GM10266 (cell line): ENCODE results near the gene KLHDC10.
"Not testable (repeated sequence)": the region's sequence is repeated elsewhere in the genome, so short reads cannot be mapped to it uniquely, and the experiment has no call there.

ENCODE experiments used
- DNase-seq: peaks from one replicate; pipeline ENCODE4 v3.0.0; 2012; ENCODE audit errors: extremely low spot score
- CTCF ChIP-seq: IDR thresholded peaks from 2 replicates; pipeline ENCODE4 v1.5.1; 2012; ENCODE audit warnings: mild to moderate bottlenecking, low read depth; ENCODE audit not compliant: control insufficient read depth, insufficient read depth; ENCODE audit errors: missing control alignments

Gene KLHDC10

GRCh38 chr7:130144312-130145171, 74.2 kb downstream of the KLHDC10 start:
- TF ChIP-seq CTCF, result no peak
- no peak for DNase-seq

GRCh38 chr7:130145424-130146100, 75.2 kb downstream of the KLHDC10 start:
- TF ChIP-seq CTCF, result no peak
- no peak for DNase-seq

GRCh38 chr7:130146142-130146541, 75.8 kb downstream of the KLHDC10 start:
- not testable (repeated sequence) for DNase-seq

- no peak for DNase-seq
- no peak for TF ChIP-seq CTCF
Measured at GRCh38 chr7:130146693-130147405, 76.5 kb downstream of the KLHDC10 start.

GRCh38 chr7:130147710-130148325, 77.5 kb downstream of the KLHDC10 start:
- no peak for TF ChIP-seq CTCF
- no peak for DNase-seq

GRCh38 chr7:130148561-130148960, 78.2 kb downstream of the KLHDC10 start:
- DNase-seq, result no peak
- no peak for TF ChIP-seq CTCF

- no peak for TF ChIP-seq CTCF
- DNase-seq, result no peak
Measured at GRCh38 chr7:130149281-130150139, 79.2 kb downstream of the KLHDC10 start.
